ENCODE measurements around the gene PPP1R1C.

The PPP1R1C gene

DNA sequence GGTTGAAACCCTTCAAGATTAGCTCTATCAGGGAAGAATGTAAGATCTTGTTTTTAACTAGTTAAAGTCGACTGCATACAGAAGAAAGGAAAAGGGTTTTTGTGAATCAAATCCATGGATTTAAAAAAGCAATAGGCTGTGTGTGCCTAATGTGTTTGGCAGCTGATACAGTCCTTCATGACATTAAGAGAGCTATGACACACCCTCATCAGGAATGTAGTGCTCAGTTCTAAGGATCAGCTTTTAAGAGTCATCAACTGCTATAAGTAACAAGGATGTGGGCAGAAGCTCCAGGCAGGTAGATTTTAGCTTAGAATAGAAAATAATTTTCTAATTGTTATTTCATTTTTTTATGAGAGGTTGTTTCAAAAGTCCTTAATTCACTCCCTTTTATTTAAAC is 52.9 kb downstream of the PPP1R1C start:
- H3K4me1 ChIP-seq (ENCODE audit: control insufficient read depth, insufficient read depth, low read length, poor library complexity, severe bottlenecking): no peaks in the 10 kb centered on the region
- no peaks in the 10 kb centered on the region for H3K9me3 ChIP-seq (ENCODE audit: control insufficient read depth, low read length)
- H3K27me3 ChIP-seq (replicated peaks; ENCODE audit: control insufficient read depth, insufficient read depth, low read length, poor library complexity, severe bottlenecking): no peaks in the 10 kb centered on the region
- no peak overlapping the region for H3K4me3 ChIP-seq (ENCODE audit: insufficient read depth, low read depth, low read length, poor library complexity, severe bottlenecking)
- no peak overlapping the region for H3K27ac ChIP-seq (ENCODE audit: insufficient read depth, low read length, poor library complexity, severe bottlenecking)
- no peaks in the 10 kb centered on the region for H3K36me3 ChIP-seq (ENCODE audit: control insufficient read depth, insufficient read depth, low read length)
- DNase-seq: no peak

DNA sequence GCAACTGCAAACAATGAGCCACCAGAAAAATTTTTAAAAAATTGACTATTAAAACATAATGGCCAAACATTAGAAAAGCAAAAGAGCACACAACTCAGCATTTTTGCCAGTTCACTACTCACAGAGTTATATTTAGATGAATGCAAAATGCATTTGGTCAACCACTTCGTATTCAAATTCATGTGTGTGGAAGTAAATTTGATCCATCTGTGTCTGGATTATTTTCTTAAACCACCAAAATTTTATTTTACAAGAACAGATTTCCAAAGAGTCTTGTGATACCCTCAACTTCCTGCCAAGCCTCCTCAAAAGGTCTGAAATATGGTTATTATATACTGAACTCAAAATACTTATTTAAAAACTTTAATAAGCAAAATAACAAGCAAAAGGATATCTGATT is 57.4 kb downstream of the PPP1R1C start:
- no peak for DNase-seq
- H3K4me3 ChIP-seq (ENCODE audit: insufficient read depth, low read depth, low read length, poor library complexity, severe bottlenecking): no peak overlapping the region
- no peaks in the 10 kb centered on the region for H3K9me3 ChIP-seq (ENCODE audit: control insufficient read depth, low read length)
- no peaks in the 10 kb centered on the region for H3K36me3 ChIP-seq (ENCODE audit: control insufficient read depth, insufficient read depth, low read length)
- H3K27me3 ChIP-seq (replicated peaks; ENCODE audit: control insufficient read depth, insufficient read depth, low read length, poor library complexity, severe bottlenecking): no peaks in the 10 kb centered on the region
- H3K27ac ChIP-seq (ENCODE audit: insufficient read depth, low read length, poor library complexity, severe bottlenecking): no peak overlapping the region
- no peaks in the 10 kb centered on the region for H3K4me1 ChIP-seq (ENCODE audit: control insufficient read depth, insufficient read depth, low read length, poor library complexity, severe bottlenecking)

DNA sequence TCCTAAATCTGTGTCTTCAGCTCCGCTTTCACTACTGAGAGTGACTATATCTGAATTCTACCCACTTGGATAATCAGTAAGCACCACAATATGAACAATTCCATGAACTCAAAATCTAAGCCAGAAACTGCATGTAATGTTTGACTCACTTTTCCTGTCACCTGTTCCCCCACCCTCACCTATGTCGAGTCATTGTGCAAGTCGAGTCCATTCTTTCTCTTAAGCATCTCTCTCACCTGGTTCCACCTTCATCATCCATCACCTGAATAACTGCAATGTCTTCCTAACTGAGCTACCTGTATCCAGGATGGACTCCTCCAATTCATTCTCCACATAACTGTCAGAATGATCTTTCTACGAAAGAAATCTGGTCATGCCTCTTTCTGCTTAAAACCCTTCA is 58.2 kb downstream of the PPP1R1C start:
- H3K9me3 ChIP-seq (ENCODE audit: control insufficient read depth, low read length): no peaks in the 10 kb centered on the region
- H3K27me3 ChIP-seq (replicated peaks; ENCODE audit: control insufficient read depth, insufficient read depth, low read length, poor library complexity, severe bottlenecking): no peaks in the 10 kb centered on the region
- H3K27ac ChIP-seq (ENCODE audit: insufficient read depth, low read length, poor library complexity, severe bottlenecking): no peak overlapping the region
- no peaks in the 10 kb centered on the region for H3K36me3 ChIP-seq (ENCODE audit: control insufficient read depth, insufficient read depth, low read length)
- no peak overlapping the region for H3K4me3 ChIP-seq (ENCODE audit: insufficient read depth, low read depth, low read length, poor library complexity, severe bottlenecking)
- no peaks in the 10 kb centered on the region for H3K4me1 ChIP-seq (ENCODE audit: control insufficient read depth, insufficient read depth, low read length, poor library complexity, severe bottlenecking)
- no peak for DNase-seq

DNA sequence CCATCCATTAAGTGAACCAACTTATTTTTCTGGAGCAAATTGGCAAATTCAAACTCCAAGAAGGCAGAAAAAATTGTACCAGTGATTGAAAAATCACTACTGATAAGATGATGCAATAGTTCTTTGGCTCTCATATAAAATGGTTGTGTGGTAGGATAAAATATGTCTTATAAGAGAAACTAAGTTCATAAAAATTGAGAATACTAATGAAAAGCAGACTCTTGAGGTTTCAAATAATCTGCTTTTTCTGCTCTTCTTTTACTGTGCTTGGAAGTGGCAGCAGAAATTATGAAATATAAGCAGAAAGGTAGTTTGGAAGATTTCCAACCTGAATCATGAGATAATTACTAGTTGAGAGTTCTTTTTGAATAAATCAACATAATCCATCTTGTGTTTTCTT is 61.9 kb downstream of the PPP1R1C start:
- Histone ChIP-seq H3K27me3 (replicated peaks; ENCODE audit: control insufficient read depth, insufficient read depth, low read length, poor library complexity, severe bottlenecking) (no peaks in the 10 kb centered on the region), H3K9me3 (ENCODE audit: control insufficient read depth, low read length) (no peaks in the 10 kb centered on the region), H3K4me3 (ENCODE audit: insufficient read depth, low read depth, low read length, poor library complexity, severe bottlenecking) (no peak overlapping the region), H3K27ac (ENCODE audit: insufficient read depth, low read length, poor library complexity, severe bottlenecking) (no peak overlapping the region), H3K4me1 (ENCODE audit: control insufficient read depth, insufficient read depth, low read length, poor library complexity, severe bottlenecking) (no peaks in the 10 kb centered on the region), H3K36me3 (ENCODE audit: control insufficient read depth, insufficient read depth, low read length) (no peaks in the 10 kb centered on the region)
- DNase-seq: no peak

DNA sequence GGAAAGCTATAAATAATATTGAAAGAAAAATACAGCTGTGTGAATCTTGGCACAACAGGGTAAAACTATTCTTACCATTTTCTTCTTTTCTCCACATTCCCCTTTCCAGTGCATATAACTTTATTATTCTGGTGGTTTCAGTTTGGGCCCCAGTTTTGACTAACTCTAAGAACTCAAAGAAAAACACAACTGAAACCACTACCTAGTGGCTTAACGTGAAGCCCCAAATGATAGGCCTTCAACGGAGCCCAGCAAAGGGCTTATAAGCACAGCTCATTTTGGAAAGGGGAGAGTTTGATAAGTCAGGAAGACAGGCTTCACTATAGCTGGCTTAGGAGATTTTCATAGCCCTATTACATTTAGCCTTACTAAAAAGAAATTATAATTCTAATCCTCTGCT is 62.4 kb downstream of the PPP1R1C start:
- H3K4me1 ChIP-seq (ENCODE audit: control insufficient read depth, insufficient read depth, low read length, poor library complexity, severe bottlenecking): no peaks in the 10 kb centered on the region
- H3K36me3 ChIP-seq (ENCODE audit: control insufficient read depth, insufficient read depth, low read length): no peaks in the 10 kb centered on the region
- H3K9me3 ChIP-seq (ENCODE audit: control insufficient read depth, low read length): no peaks in the 10 kb centered on the region
- no peaks in the 10 kb centered on the region for H3K27me3 ChIP-seq (replicated peaks; ENCODE audit: control insufficient read depth, insufficient read depth, low read length, poor library complexity, severe bottlenecking)
- H3K27ac ChIP-seq (ENCODE audit: insufficient read depth, low read length, poor library complexity, severe bottlenecking): no peak overlapping the region
- no peak overlapping the region for H3K4me3 ChIP-seq (ENCODE audit: insufficient read depth, low read depth, low read length, poor library complexity, severe bottlenecking)
- no peak for DNase-seq

DNA sequence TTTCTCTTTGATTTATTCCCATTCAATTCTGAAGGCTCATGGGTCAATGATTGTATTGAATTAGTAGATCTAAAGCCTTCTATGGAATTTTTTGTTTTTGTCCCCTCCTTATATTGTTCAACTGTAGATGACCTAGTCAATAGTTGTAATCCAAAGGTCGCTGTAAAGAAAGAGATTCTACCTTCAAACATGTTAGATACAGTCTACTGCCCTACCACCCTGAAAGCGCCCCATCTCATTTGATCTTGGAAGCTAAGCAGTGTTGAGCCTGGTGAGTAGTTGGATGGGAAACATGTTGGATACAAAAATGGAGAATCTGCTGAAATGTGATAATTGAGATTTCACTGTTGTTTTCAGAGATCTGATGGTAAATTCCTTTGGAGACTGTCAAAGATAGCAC is 63.0 kb downstream of the PPP1R1C start:
- Histone ChIP-seq H3K36me3 (ENCODE audit: control insufficient read depth, insufficient read depth, low read length) (no peaks in the 10 kb centered on the region), H3K27ac (ENCODE audit: insufficient read depth, low read length, poor library complexity, severe bottlenecking) (no peak overlapping the region), H3K27me3 (replicated peaks; ENCODE audit: control insufficient read depth, insufficient read depth, low read length, poor library complexity, severe bottlenecking) (no peaks in the 10 kb centered on the region), H3K4me1 (ENCODE audit: control insufficient read depth, insufficient read depth, low read length, poor library complexity, severe bottlenecking) (no peaks in the 10 kb centered on the region), H3K9me3 (ENCODE audit: control insufficient read depth, low read length) (no peaks in the 10 kb centered on the region), H3K4me3 (ENCODE audit: insufficient read depth, low read depth, low read length, poor library complexity, severe bottlenecking) (no peak overlapping the region)
- DNase-seq: no peak

DNA sequence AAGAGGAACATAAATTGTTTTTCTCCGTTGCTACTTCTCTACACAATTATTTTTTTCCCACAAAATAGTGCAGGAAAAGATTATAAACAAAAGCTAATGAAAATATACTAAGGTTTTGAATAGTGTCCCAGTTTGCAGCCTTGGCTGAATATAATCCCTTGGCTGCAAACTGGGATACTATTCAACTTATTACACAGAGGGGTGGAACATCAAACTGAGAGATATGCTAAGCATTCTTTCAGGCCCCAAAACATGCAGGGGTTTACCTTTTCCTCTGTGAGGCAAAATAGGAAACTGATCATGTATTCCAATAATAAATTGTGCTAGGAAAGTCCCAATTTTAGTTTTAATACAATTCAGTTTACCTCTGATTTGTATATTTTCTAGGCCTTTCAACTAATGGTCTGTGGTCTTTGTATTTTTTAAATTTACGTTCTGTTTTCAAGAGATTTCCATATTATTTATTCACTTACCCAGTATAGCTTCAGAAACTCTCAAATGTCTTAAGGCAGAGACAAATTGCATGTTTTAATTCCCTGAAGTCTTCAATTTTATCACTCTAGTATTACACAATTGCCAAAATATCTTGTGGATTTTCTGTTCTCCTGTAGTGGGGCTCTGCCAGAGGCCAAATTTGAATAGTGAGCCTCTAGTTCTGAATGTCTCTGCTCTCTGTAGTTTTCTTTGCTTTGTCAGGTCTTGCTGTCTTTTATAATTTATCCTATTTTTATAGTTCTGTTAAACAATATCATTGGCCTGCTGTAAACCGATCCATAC is 63.9 kb downstream of the PPP1R1C start:
- DNase-seq: no peak
- Histone ChIP-seq H3K4me3 (ENCODE audit: insufficient read depth, low read depth, low read length, poor library complexity, severe bottlenecking) (no peak overlapping the region), H3K27me3 (replicated peaks; ENCODE audit: control insufficient read depth, insufficient read depth, low read length, poor library complexity, severe bottlenecking) (no peaks in the 10 kb centered on the region), H3K4me1 (ENCODE audit: control insufficient read depth, insufficient read depth, low read length, poor library complexity, severe bottlenecking) (no peaks in the 10 kb centered on the region), H3K36me3 (ENCODE audit: control insufficient read depth, insufficient read depth, low read length) (no peaks in the 10 kb centered on the region), H3K27ac (ENCODE audit: insufficient read depth, low read length, poor library complexity, severe bottlenecking) (no peak overlapping the region), H3K9me3 (ENCODE audit: control insufficient read depth, low read length) (no peaks in the 10 kb centered on the region)

DNA sequence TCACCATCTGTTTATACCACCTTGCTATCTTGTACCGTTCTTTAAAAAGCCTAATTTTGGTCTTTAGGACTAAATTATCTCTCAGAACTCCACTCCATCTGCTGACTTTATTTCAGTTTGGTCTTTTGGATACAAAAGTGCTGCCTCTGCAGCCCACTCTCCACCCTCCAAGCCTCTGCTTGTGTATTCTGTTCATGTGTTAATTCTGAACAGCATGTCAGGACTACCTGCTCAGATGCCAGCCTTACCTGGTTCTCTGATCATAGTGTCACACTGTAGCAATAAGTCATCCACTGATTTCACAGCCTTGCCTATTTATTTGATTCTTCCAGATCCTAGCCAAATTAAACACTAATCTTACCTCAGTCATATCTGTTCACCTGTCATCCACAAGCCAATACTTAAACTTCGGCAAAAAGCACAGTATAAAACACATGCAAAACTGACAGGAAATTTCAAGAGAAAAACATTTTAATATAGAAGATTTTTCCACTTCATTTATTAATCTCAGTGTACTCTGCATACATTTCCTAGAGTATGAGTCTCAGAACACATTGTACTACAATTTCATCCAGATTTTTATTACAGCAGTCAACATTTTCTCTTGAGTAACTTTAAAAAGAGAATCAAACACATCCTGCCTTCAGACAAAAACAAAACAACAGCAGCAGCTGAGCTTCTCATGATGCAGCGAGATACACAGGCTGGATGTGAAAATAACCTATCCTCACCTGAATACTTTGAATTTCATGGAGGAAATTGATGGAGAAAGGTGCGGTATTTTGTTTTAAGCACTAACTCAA is 64.9 kb downstream of the PPP1R1C start:
- Histone ChIP-seq H3K9me3 (ENCODE audit: control insufficient read depth, low read length) (no peaks in the 10 kb centered on the region), H3K27me3 (replicated peaks; ENCODE audit: control insufficient read depth, insufficient read depth, low read length, poor library complexity, severe bottlenecking) (no peaks in the 10 kb centered on the region), H3K27ac (ENCODE audit: insufficient read depth, low read length, poor library complexity, severe bottlenecking) (no peak overlapping the region), H3K36me3 (ENCODE audit: control insufficient read depth, insufficient read depth, low read length) (no peaks in the 10 kb centered on the region), H3K4me3 (ENCODE audit: insufficient read depth, low read depth, low read length, poor library complexity, severe bottlenecking) (no peak overlapping the region), H3K4me1 (ENCODE audit: control insufficient read depth, insufficient read depth, low read length, poor library complexity, severe bottlenecking) (no peaks in the 10 kb centered on the region)
- no peak for DNase-seq

DNA sequence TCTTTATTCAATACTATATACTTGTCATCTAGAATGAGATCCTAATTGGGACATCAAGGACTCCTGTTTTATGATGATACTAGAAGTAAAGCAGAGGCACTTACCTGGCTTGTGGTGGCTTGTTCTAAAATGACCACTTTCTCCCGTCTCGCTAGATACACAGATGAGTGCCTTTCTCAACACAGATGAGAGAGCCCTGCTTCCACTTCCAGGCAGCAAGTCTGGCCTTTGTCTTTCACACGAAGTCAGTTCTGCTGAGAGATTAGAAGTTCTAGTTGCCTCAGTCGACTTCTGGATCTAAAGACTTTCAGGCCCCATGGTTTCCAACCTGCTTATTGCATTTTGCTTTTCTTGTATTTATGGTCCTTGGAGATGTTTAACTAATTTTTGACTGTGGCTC is 70.3 kb downstream of the PPP1R1C start:
- H3K27ac ChIP-seq (ENCODE audit: insufficient read depth, low read length, poor library complexity, severe bottlenecking): no peak overlapping the region
- H3K4me3 ChIP-seq (ENCODE audit: insufficient read depth, low read depth, low read length, poor library complexity, severe bottlenecking): no peak overlapping the region
- H3K36me3 ChIP-seq (ENCODE audit: control insufficient read depth, insufficient read depth, low read length): no peaks in the 10 kb centered on the region
- no peaks in the 10 kb centered on the region for H3K9me3 ChIP-seq (ENCODE audit: control insufficient read depth, low read length)
- no peaks in the 10 kb centered on the region for H3K4me1 ChIP-seq (ENCODE audit: control insufficient read depth, insufficient read depth, low read length, poor library complexity, severe bottlenecking)
- no peak for DNase-seq
- no peaks in the 10 kb centered on the region for H3K27me3 ChIP-seq (replicated peaks; ENCODE audit: control insufficient read depth, insufficient read depth, low read length, poor library complexity, severe bottlenecking)

DNA sequence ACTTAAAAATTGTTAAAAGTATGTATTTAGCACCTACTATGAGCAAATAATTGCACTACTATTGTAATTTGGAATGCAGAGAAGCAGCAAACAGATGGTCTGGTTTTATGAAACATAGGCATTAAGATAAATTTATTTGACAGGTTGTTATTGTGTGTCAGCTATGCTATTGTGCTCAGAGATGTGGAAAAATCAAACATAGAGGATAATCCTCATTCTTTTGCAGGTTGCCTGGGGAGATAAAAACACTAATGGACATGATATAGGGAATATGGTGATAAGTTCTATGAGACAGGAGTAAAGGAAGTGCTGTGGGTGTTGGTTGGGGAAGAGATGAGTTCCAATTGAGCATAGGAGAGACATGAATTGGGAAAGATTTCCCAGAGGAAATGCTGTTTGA is 71.3 kb downstream of the PPP1R1C start:
- no peaks in the 10 kb centered on the region for H3K27me3 ChIP-seq (replicated peaks; ENCODE audit: control insufficient read depth, insufficient read depth, low read length, poor library complexity, severe bottlenecking)
- no peak overlapping the region for H3K27ac ChIP-seq (ENCODE audit: insufficient read depth, low read length, poor library complexity, severe bottlenecking)
- H3K9me3 ChIP-seq (ENCODE audit: control insufficient read depth, low read length): no peaks in the 10 kb centered on the region
- H3K4me1 ChIP-seq (ENCODE audit: control insufficient read depth, insufficient read depth, low read length, poor library complexity, severe bottlenecking): no peaks in the 10 kb centered on the region
- H3K36me3 ChIP-seq (ENCODE audit: control insufficient read depth, insufficient read depth, low read length): no peaks in the 10 kb centered on the region
- DNase-seq: no peak
- no peak overlapping the region for H3K4me3 ChIP-seq (ENCODE audit: insufficient read depth, low read depth, low read length, poor library complexity, severe bottlenecking)

Data from effector memory CD4-positive, alpha-beta T cell (primary cell).